Uterus (tissue), 2 donors: ENCODE measurements around the gene ELL2.

Source experiments
- POLR2A ChIP-seq, 2 donors: fragments of 450-650 bp; IDR thresholded peaks; one replicate each; pipeline ENCODE4 v1.6.1; 2016; ENCODE audit warnings: antibody characterized with exemption in 2 of 2, mild to moderate bottlenecking in 1 of 2, moderate library complexity in 1 of 2
- TF ChIP-seq, protein P1 (sequence below), 4 experiments: fragments of 200-600 bp in 2 of 4; fragments of 450-650 bp in 2 of 4; sonication (generic) in 2 of 4; IDR thresholded peaks; one replicate each; pipeline ENCODE4 v1.5.1; 2016 to 2019; ENCODE audit warnings: antibody characterized with exemption in 4 of 4, mild to moderate bottlenecking in 2 of 4, moderate library complexity in 1 of 4

DNA sequence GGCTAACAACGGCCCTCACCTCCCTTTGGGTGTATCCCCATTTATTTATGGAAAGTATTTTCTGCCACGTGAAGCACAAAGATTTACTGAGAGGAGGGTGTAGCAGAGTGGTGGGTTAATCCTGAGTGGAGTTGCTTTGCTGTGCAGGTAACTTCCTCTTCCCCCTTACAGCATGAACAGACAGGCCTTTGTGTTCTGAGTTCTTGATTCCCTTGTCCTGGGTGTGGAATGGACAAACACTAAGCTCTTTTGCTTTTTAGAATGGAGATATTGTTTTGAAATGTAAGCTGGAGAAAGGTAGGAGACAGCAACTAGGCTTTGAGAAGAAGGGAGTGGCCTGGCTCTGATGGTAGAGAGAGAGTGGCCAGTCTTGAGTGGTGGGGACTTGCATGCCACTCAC, 122.0 kb downstream of the ELL2 start:
- no peak for TF ChIP-seq POLR2A (IDR thresholded peaks at IDR 0.05)
- TF ChIP-seq, protein P1, sequence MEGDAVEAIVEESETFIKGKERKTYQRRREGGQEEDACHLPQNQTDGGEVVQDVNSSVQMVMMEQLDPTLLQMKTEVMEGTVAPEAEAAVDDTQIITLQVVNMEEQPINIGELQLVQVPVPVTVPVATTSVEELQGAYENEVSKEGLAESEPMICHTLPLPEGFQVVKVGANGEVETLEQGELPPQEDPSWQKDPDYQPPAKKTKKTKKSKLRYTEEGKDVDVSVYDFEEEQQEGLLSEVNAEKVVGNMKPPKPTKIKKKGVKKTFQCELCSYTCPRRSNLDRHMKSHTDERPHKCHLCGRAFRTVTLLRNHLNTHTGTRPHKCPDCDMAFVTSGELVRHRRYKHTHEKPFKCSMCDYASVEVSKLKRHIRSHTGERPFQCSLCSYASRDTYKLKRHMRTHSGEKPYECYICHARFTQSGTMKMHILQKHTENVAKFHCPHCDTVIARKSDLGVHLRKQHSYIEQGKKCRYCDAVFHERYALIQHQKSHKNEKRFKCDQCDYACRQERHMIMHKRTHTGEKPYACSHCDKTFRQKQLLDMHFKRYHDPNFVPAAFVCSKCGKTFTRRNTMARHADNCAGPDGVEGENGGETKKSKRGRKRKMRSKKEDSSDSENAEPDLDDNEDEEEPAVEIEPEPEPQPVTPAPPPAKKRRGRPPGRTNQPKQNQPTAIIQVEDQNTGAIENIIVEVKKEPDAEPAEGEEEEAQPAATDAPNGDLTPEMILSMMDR (IDR thresholded peaks at IDR 0.05), result no peak
